GM03348 (cell line): ENCODE data around the gene MRAS.
A peak's percentile ranks its signal among the peaks of the same experiment; 100 is the strongest.
"Not testable (repeated sequence)": the region's sequence is repeated elsewhere in the genome, so short reads cannot be mapped to it uniquely, and the experiment has no call there.

Source experiments
- DNase-seq: peaks from one replicate; pipeline ENCODE4 v3.0.0; 2012; ENCODE audit warnings: low spot score

The MRAS gene

DNA sequence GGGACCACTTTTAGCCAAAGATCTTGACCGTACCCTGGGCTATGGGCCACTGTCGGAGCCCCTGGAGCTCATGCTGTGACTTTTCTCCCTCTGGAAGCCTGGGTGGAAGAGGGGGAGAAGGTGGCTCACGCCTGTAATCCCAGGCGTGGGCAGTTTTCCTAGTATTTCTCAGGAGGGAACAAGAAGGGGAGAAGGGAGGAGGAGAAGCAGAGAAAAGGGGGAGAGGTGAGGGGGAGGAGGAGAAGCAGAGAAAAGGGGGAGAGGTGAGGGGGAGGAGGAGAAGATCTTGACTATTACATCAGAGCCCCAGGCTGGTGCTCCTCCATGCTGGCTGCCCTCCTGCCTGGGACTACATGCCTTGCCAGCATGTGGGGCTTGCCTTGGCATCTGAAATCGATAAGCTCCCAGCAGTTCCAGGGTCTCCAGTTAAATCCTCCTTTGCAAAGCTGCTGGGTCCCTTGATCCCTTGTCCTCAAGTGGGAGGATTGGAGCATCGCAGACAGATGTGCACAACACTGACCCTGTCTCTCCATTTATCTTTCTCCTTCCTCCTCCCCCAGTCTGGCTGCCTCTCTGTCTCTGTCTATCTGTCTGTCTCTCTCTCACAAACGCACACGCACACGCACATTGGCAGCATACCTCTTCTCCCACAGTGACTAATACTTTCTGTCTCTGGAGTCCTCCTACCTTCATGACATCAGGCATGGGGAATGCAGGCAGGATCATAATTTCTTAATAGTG, 41.6 kb downstream of the MRAS start:
- DNase-seq: peak; percentile 94

DNA sequence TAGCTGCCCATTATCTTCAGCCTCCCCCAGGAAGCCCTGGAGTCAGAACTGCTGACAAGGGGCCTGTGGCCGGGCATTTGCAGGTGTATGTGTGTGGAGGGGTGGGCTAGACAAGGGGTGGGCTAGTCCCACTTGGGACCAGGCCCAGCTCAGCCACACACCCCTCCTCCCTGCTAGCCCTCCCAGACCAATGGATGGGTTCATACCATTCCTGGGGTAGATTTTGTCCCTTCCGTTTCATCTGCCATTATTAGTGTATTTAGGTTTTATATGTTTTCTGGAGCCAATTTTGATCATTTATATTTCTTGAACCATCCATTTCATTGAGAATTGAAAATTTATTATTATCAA, 42.2 kb downstream of the MRAS start:
- no peak for DNase-seq

DNA sequence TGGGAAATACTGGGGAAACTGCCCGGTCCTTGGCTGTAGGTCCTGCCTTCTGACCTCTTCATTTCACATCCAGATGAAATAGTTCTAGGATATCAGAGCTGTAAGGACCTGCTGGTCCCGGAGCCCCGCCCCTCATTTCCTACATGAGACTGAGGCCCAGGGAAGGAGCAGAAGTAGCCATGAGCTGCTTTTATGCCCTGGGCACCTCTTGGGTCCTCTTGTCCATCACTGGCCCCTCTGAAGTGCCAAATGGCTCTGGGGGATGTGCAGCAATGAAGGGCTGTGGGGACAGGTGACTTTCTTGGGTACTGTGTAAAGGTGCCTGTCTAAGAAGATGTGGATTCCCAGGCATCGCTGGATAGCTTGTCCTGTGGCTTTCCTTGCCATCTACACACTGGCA, 45.8 kb downstream of the MRAS start:
- DNase-seq: no peak

DNA sequence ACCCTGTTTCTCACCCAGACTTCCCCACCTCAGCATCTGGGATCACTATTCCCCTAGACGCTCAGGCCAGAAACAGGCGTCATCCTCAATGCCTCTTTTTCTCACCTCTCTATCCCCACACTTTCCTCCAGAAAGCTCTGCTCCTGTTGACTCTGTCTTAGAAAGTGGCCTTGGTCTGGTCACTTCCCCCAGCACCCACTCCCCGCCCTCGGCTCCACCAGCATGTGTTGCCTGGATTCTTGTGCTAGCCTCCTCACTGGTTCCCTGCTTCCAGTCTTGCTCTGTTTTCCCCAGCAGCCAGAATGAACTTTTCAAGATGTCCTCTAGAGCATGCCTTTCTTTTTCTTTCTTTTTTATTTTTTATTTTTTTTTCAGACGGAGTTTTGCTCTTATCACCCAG, 46.3 kb downstream of the MRAS start:
- DNase-seq: no peak

DNA sequence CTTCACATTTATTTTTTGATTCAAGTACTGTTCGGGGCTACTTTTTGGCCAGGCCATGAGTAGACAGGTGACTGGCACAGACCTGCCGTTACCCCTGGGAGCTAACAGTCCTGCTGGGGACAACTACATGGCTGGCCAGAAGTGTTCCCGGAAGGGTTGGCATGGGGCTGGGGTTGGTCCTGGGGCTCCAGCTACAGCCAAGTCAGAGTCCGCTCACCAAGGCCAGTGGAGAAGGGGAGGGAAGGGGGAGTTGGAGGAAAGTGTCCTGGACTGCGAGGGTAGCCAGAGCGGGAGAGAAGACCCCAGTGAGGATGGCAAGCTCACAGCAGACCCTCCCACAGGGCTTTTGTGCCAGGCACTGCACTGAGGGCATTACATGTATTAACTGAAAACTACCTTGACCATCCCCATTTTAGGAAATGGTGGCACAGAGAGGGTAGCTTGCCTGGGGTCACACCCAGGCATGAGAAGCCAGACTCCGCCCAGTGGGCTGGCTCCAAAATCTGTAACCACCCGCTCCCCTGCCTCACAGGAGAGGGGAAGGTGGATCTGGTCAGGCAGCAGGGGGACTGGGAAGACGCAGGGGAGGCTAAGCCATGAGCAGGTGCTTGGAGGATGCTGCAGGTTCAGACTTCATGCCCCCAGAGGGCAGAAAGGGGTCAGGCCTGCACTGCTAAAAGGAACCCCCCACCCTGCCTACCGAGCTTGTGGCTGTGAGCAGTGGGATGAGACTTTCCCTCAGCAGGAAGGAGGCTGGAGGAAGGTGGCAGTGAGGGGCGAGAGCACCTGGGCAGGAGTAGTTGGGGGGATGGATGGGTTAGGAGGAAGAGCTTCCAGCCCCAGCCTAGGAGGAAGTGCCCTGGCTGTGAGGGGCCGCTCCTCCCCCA, 47.7 kb downstream of the MRAS start:
- no peak for DNase-seq

DNA sequence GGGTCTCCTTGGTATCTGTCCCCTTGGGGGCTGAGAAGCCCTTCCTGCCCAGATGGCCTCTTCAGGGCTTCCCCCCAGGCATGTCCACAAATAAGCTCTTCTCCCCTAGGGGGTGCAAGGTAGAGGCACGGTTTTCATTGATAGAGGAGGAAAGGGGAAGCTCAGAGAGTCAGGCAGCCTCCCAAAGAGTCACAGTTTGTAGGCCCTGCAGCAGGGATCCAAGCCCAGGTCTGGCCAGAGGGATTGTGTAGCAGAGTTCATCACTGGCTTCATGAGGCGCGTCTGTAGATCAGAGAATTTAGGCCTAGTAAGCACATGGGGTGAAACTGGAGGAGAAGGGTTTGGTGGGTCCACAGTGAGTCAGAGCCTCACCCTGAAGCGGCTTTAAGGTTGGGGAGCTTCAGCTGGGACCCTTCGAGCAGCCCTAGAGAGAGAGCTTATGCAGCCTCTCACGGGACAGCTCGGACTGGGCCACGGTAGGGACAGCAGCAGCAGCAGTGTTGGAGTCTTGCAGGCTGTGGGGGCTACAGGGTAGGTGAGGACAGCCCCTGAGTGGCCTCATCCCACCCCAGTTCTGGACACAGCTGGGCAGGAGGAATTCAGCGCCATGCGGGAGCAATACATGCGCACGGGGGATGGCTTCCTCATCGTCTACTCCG, 48.5 kb downstream of the MRAS start:
- no peak for DNase-seq

DNA sequence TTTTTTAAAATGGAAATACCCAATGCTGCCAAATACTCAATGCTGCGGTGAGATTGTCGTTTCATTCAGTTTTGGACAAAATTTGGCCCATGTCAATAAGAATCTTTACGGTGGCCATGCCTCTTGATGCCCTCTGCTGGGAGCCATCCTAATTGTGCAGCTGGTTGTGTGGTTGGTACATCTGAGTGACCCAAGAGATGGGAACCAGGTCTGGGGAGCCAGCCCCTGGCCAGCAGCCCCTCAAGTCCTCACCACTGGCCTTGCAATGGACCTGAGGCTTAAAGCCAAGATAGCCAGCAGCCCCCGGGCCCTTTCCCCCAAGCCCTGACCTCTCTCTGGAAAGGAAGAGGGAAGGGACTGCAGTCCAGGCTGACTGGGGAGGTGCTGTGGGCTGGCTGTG, 49.6 kb downstream of the MRAS start:
- no peak for DNase-seq

DNA sequence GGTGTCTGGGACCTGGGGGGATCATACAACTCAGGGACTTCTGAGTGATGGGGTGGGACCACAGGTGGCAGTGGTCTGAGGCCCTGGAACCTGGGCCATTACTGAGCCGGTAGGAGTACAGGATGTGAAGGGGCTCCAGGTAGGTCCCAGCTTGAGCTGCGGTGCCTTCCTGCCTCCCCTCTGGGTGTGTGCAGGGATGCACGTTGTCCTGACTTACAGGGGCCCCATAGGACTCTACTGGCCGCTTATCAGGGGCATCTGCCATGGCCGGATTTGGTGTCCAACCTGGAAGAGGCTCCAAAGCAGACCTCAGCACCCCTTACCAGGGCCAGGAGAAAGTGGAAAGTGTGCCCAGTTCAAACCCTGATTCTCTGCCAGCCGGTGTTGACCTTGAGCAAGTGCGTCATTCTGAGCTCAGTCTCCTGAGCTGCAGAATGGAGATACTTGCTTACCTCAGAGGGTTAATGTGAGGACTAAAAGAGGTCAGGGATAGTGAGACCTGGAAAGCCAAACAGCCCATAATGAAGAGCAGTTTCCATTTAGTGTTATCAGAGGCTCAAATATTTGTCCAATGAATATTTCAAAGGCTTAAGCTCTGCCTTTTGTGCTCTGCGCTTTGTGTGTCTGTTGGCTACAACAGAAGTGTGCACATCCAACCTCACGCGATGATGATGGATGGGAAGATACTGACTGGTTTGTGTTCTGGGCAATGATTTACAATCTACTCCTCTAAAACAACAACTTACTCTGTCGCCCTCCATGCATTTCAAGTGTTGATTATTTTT, 50.6 kb downstream of the MRAS start:
- DNase-seq: no peak

DNA sequence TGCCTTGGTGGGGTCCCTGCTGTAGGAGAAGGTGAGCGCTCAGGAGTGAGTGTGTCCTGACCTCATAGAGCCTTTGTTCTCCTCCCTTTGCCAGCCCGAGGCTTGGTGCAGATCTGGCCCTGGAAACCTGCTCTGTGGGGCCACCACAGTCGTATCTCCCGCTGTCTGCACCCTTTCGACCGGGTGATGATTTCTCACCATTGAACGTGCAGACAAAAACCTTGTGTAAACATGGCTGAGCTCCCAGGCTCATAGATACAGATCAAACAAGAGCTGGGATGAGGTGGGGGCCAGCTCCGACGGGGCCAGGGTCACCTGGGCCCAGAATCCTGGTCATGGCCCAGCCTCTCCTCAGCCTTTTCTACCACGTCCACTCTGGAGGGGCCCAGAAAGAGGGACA, 51.4 kb downstream of the MRAS start:
- no peak for DNase-seq

DNA sequence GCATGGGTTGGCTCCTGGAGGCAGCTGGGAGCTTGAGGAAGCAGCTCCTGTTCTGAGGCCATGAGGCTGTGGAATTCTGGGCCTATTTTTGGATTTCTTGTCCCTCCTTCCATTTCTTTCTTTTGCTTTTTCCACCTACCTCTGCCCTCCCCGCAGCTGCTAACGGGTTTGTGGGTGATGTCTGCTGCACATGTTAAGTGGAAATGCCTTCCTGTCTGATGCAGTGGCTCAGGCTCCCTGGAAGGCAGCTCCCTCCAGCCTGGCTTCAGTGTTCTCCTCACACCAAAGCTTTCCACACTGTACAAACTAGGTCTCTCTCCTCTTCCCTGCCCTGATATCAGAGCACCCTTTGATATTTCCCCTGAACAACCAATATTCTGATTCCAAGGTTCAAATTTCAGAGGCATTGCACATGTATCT, 52.3 kb downstream of the MRAS start:
- no peak for DNase-seq

DNA sequence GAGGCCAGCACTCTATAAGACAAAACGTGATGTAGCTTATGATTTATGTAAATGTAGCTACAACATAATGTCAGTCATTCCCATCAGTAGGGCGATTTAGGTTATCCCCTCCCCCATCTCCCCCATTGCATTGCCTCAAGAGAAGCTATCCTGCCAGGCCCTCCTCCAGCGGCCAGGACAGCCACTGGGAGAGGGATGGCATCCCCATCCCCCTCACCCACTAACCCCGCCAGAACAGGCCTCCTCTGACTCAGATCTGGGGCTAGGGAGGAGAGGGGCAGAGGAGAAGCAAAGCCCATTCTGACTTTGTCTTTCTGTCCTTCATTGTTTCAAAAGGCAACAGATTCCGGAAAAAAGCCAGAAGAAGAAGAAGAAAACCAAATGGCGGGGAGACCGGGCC, 53.5 kb downstream of the MRAS start:
- DNase-seq: no peak

DNA sequence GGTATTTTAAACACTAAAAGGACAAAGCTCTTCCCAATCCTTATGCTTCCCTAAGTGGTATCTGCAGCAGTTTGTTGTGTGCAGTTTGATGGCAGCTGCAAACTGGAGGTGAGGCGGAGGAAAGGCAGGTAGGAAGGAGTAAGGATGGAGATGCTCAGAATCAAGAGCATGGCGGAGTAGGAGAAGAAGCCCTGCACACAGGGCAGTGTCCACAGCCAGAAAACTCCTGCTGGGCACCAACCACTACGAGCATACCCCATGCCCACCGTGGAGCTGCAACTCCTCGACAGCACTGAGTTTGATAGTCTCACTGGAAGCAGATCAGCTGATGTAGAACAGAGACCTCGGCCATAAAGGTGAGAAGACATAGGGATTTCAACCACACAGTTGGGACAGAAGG, 55.7 kb downstream of the MRAS start:
- DNase-seq: no peak

DNA sequence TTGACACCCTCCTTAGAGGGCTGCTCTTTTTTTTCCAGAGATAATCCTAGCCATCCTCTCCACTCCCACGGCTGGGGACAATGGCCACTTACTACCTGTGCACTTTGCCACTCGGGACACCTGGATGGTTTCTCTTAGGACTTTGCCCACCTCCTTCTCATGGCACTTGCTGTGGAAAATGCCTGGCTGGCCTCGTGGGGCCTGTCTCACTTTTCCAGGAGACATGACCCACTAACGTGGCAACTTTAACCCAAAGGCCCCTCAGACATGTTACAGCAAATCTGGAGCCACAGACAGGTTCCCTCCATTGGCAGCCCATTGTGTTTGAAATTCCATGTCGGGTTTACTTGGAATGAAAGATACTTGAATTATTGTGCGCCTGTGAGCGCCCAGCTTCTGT, 56.6 kb downstream of the MRAS start:
- DNase-seq: no peak

DNA sequence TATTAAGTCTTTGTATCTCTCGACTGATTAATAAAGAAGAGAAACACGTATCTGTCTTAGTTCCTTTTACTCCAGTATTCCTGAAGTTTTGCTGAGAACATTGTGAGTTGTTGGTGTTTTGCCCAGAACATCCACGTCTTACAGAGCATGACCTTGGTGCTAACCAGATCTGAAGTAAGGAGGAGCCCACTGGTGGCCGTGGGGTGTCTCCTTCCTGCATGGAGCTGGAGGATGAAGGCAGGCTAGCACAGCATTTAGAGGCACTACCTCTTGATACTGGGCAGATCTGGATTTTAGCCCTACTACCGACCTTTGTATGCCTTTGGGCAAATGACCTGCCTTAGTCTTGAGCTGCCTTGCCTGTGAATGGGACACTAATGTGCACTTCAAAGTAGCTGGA, 57.1 kb downstream of the MRAS start:
- DNase-seq: no peak

DNA sequence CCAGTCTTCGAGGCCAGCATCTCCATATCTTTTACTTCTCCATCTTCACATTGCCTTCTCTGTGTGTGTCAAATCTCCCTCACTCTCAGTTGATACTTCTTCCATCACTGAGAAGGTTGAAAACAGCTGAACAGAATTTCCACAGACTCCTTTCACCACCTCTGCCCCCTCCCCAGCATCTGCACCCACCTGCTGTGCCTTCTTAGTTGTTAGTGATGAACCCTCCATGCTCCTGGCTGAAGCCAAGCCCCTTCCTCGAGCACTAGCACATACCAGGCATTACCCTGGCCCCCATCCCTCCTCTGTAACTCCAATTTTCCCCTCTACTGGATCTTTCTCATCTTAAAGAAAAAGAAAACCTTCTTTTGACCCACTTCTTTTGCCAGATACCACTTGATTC, 58.2 kb downstream of the MRAS start:
- DNase-seq: no peak

DNA sequence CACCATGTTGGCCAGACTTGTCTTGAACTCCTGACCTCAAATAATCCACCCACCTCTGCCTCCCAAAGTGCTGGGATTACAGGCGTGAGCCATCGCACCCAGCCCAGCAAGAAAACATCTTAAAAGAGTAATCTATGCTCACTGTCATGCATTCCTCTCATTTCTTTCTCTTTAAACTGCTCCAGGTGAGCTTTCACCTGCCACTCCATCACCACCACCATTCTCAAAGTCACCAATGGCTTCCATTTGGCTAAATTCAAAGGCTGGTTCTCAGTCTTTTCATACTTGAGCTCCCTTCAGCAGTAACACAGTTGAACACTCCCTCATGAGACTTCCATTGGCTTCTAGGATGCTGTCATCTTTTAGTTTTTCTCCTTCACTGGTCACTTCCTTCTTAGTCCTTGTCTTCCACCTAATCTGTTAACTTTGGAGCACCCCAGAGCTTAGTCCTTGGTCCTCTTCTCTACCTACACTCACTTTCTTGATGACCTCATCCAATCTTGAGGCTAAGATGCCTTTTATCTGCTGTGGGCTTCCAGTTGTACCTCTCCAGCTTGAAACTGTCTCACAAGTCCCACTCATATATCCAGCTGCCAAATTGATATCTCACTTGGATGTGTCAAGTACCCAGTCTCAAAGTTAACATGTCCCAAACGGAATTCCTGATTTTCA, 59.0 kb downstream of the MRAS start:
- no peak for DNase-seq

DNA sequence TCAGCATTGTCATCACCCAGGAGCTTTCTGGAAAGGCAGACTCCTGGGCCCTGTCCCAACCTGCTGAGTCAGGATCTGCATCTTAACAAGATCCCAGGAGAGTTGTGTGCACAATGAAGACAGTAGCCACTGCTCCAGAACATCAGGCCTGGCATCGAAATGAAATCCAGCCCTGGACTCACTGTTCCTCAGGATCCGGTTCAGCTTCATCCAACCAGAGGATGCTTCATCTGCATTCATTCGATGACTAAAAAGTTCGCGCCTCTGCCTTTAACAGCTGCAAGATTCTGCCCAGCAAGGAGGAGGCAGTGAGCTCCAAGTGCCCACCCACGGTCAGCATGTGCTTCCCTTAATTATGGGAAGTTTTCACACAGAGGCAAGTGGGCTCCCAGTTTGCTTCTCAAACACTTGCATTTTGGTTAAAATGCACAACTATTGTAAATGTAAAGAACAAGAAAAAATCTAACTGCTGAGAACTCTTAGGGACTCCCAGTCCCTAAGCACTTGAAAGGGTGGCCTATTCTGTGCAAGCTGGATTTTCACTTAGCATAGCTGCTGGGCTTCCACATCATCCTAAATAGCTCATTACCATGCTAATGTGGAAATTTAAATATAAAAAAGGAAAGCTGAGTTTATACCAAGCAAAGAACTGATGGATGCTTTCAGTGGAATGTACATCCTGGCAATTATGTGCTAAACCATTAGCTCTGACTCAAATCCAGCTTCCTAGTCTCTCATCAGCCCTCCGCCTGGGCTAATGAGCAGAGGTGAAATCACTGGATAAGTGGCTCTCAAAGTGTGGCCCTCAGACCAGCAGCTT, 60.6 kb downstream of the MRAS start:
- DNase-seq: no peak

DNA sequence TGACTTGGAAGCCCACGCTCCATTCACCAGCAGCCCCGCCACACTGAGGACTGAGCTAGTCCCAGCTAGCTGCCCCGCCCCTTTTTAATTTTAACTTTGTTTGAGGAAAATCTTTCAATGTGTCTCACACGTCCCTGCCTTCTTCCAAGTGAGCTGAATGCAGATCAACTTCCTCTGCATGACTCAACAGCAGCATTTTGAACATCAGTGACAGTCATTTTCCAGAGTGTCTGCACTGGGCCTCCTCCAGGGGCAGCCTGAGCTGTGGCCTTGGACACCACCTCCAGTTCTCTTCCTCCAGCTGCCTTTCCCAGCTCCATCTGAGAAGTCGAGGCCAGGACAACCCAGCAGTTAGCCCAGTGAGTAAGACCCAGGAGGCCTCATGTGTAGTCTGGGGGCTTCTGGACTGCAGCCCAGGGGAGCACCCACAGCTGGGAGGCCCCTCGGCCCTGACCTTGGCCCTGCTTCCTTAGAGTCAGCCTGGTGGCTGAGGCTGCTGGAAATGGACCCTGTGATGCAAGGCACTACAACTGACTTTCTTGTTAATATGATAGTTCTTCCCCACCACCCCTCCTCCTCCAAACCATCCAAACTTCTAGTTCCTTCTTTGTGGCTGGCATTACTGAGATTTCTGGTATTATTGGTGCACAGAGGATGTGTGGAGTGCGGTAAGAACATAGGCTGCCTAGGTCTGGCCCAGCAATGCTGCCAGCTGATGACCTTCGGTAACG, 64.6 kb downstream of the MRAS start:
- DNase-seq: peak; percentile 56

DNA sequence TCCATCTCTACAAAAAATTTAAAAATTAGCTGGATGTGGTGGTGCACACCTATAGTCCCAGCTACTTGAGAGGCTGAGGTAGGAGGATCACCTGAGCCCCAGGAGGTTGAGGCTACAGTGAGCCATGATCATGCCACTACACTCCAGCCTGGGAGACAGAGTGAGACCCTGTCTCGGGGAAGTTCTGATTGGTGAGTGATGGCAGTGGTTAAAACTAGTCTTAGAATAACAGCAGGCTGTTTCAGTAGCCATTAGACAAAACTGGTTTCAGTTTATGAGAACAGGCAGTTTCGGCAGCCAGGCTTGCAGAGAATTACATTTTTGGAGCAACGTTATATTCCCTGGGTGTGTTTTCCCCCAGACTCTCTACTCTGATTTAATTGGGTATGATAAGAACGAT, 67.9 kb downstream of the MRAS start:
- DNase-seq: not testable (repeated sequence)

DNA sequence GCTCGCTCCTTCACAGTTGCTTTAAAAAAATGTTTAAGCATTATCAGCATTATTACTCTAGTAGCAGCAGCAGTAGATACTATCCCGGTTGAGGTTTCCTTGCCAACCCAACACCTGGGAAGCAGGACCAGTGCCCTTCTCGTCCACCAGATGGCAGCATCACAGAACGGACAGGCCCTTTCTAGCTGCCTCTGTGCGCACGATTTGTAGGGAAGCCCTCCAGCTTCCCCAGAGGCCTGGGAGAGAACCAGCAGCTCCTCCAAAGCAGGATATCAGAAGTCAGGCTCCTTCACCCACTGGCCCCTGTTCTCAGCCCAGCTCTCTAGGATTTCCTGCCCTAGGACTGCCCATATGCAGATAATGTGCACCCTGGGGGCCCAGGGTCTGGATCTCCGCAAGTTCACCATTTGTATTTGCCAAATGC, 69.2 kb downstream of the MRAS start:
- peak; percentile 92 for DNase-seq
